K562 (cell line): ENCODE results near the gene RAB3IP. TPM values are rescaled to one million over a fixed set of nuclear protein-coding genes. Genes with fewer than 3 reads are reported as not detected.
A peak's percentile ranks its signal among the peaks of the same experiment; 100 is the strongest.

Experiments used
- CTBP1 ChIP-seq: fragments of 450-650 bp; IDR thresholded peaks from 2 replicates; pipeline ENCODE4 v1.6.1; 2016; ENCODE audit warnings: borderline replicate concordance
- FOS ChIP-seq: IDR thresholded peaks from 3 replicates; pipeline ENCODE4 v1.6.1; 2011; ENCODE audit not compliant: insufficient read length; ENCODE audit errors: extremely low read depth
- FOXA1 ChIP-seq: fragments of 450-650 bp; IDR thresholded peaks from 2 replicates; pipeline ENCODE4 v1.6.1; 2016; ENCODE audit warnings: mild to moderate bottlenecking, borderline replicate concordance
- FOXK2 ChIP-seq, 2 experiments: fragments of 450-650 bp; IDR thresholded peaks in 1 of 2; conservative IDR thresholded peaks in 1 of 2; 2 replicates each; pipeline ENCODE4 v1.6.1; 2016; ENCODE audit warnings: low read depth in 2 of 2, mild to moderate bottlenecking in 1 of 2
- HMG20A ChIP-seq: fragments of 450-650 bp; formaldehyde crosslinking; conservative IDR thresholded peaks from 2 replicates; pipeline ENCODE4 v1.4.0; 2020; ENCODE audit warnings: mild to moderate bottlenecking, mixed read lengths
- JUNB ChIP-seq: fragments of 450-650 bp; formaldehyde crosslinking; conservative IDR thresholded peaks from 2 replicates; pipeline ENCODE4 v1.4.0; 2020; ENCODE audit warnings: mild to moderate bottlenecking
- MAFF ChIP-seq: IDR thresholded peaks from 2 replicates; pipeline ENCODE4 v1.6.1; 2012; ENCODE audit warnings: low read length, improper control_type of control experiment
- MCM7 ChIP-seq, 2 experiments: fragments of 450-650 bp; IDR thresholded peaks; 2 replicates each; pipeline ENCODE4 v1.6.1; 2016 to 2018
- RAD51 ChIP-seq: fragments of 450-650 bp; IDR thresholded peaks from 2 replicates; pipeline ENCODE4 v1.7.1; 2016; ENCODE audit warnings: low read depth, mild to moderate bottlenecking, borderline replicate concordance
- RBBP5 ChIP-seq: fragments of 200-600 bp; sonication (generic); IDR thresholded peaks from 2 replicates; pipeline ENCODE4 v1.6.1; 2012; ENCODE audit warnings: borderline replicate concordance, mild to moderate bottlenecking, low read length, control low read depth, inconsistent platforms; ENCODE audit not compliant: insufficient read depth, poor library complexity, severe bottlenecking
- RBM15 ChIP-seq: fragments of 200-400 bp; formaldehyde crosslinking; IDR thresholded peaks from 2 replicates; pipeline ENCODE4 v1.6.1; 2018; ENCODE audit warnings: mild to moderate bottlenecking, low read length, moderate library complexity; ENCODE audit not compliant: insufficient read depth
- SMARCB1 ChIP-seq: IDR thresholded peaks from 2 replicates; pipeline ENCODE4 v1.6.1; 2011; ENCODE audit warnings: improper control_type of control experiment, low read depth; ENCODE audit not compliant: insufficient read length
- STAT5B ChIP-seq: fragments of 250-450 bp; sonication (Bioruptor Pico); IDR thresholded peaks from 2 replicates; pipeline ENCODE4 v1.8.0; 2021; ENCODE audit warnings: mild to moderate bottlenecking, inconsistent platforms
- TEAD1 ChIP-seq, 2 experiments: fragments of 450-650 bp in 1 of 2; sonication (generic) in 1 of 2; formaldehyde crosslinking; IDR thresholded peaks; 2 replicates each; pipeline versions ENCODE4 v1.4.0 to v1.8.0; 2020 to 2022; ENCODE audit warnings: mild to moderate bottlenecking in 2 of 2, missing genetic modification reagents in 1 of 2
- TGIF2 ChIP-seq: sonication (generic); formaldehyde crosslinking; IDR thresholded peaks from 2 replicates; pipeline ENCODE4 v1.8.1; 2022; ENCODE audit warnings: mild to moderate bottlenecking, missing genetic modification reagents, moderate library complexity
- ZNF41 ChIP-seq: fragments of 250-450 bp; sonication (Bioruptor Pico); conservative IDR thresholded peaks from 2 replicates; pipeline ENCODE4 v1.4.0; 2020; ENCODE audit warnings: mild to moderate bottlenecking
- ZNF699 ChIP-seq: fragments of 250-450 bp; sonication (Bioruptor Pico); IDR thresholded peaks from 2 replicates; pipeline ENCODE4 v1.8.0; 2021; ENCODE audit warnings: mild to moderate bottlenecking, moderate library complexity; ENCODE audit not compliant: insufficient replicate concordance
- ZNF79 ChIP-seq: fragments of 250-450 bp; sonication (Bioruptor Pico); IDR thresholded peaks from 2 replicates; pipeline ENCODE4 v1.4.0; 2020; ENCODE audit warnings: low read depth, mild to moderate bottlenecking, moderate library complexity
- polyA plus RNA-seq, 8 experiments: library from polyadenylated mRNA; depleted of rRNA in 4 of 8; stranded (reverse) in 5 of 8; unstranded in 3 of 8; fragments of >200 nt; fragmentation: Nextera tagmentation in 2 of 8; fragmentation: Illumina TruSeq in 1 of 8; extraction: Ambion mirVana in 2 of 8; extraction: Trizol in 1 of 8; gene quantifications; 2 replicates each; pipeline versions ENCODE4 v1.2.1 to v1.2.3, GENCODE V29; 2011 to 2014; ENCODE audit warnings: inconsistent platforms in 1 of 8, missing spikeins in 1 of 8
- total RNA-seq, 7 experiments: library from RNA; depleted of rRNA in 6 of 7; stranded (reverse); fragments of >200 nt in 6 of 7; fragmentation: Illumina TruSeq in 2 of 7; extraction: Trizol in 2 of 7; gene quantifications; 2 replicates each; pipeline versions ENCODE4 v1.2.1 to v1.2.3, GENCODE V29; 2011 to 2021; ENCODE audit warnings: low replicate concordance in 1 of 7
- TF ChIP-seq, protein P1 (sequence below), 3 experiments: fragments of 200-800 bp in 1 of 3; fragments of 250-450 bp in 1 of 3; fragments of 450-650 bp in 1 of 3; sonication (Bioruptor Pico) in 1 of 3; sonication (Bioruptor generic) in 1 of 3; formaldehyde crosslinking in 1 of 3; IDR thresholded peaks; 2 replicates each; pipeline versions ENCODE4 v1.6.1 to v1.8.0; 2016 to 2022; ENCODE audit warnings: mild to moderate bottlenecking in 2 of 3, missing genetic modification characterization in 2 of 3, missing compliant biosample characterization in 1 of 3, moderate library complexity in 1 of 3
- TF ChIP-seq, protein P2 (sequence below): sonication (generic); formaldehyde crosslinking; IDR thresholded peaks from 2 replicates; pipeline ENCODE4 v1.8.1; 2023; ENCODE audit warnings: mild to moderate bottlenecking, missing genetic modification reagents

Gene RAB3IP
- total and polyA plus RNA-seq, 9 of the 15 experiments (the other 6 are each of a cell fraction or from before 2014, with no cell fraction given): 5.6 to 25.5 (median 11.3) TPM

GRCh38 chr12:69738351-69739286, at the start of gene RAB3IP (continued):
- TF ChIP-seq FOXA1: no peak
- TF ChIP-seq STAT5B (CRISPR knock-in tag): no peak
- TF ChIP-seq ZNF699: no peak
- TF ChIP-seq, protein P1, sequence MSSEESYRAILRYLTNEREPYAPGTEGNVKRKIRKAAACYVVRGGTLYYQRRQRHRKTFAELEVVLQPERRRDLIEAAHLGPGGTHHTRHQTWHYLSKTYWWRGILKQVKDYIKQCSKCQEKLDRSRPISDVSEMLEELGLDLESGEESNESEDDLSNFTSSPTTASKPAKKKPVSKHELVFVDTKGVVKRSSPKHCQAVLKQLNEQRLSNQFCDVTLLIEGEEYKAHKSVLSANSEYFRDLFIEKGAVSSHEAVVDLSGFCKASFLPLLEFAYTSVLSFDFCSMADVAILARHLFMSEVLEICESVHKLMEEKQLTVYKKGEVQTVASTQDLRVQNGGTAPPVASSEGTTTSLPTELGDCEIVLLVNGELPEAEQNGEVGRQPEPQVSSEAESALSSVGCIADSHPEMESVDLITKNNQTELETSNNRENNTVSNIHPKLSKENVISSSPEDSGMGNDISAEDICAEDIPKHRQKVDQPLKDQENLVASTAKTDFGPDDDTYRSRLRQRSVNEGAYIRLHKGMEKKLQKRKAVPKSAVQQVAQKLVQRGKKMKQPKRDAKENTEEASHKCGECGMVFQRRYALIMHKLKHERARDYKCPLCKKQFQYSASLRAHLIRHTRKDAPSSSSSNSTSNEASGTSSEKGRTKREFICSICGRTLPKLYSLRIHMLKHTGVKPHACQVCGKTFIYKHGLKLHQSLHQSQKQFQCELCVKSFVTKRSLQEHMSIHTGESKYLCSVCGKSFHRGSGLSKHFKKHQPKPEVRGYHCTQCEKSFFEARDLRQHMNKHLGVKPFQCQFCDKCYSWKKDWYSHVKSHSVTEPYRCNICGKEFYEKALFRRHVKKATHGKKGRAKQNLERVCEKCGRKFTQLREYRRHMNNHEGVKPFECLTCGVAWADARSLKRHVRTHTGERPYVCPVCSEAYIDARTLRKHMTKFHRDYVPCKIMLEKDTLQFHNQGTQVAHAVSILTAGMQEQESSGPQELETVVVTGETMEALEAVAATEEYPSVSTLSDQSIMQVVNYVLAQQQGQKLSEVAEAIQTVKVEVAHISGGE (CRISPR knock-in tag; IDR thresholded peaks at IDR 0.05): 0 out of 6 replicates have a peak, but pooled peaks of 1 of the 3 experiments have one; percentile 23
- no peak for TF ChIP-seq JUNB (CRISPR knock-in tag)
- TF ChIP-seq RBBP5: peak; percentile 53
- TF ChIP-seq TEAD1 (CRISPR knock-in tag; IDR thresholded peaks at IDR 0.05): peak in 1 of 2 experiments; percentile 39; a peak in 1 of 4 replicates
- no peak for TF ChIP-seq MCM7 (IDR thresholded peaks at IDR 0.05)
- TF ChIP-seq TGIF2 (CRISPR knock-in tag): no peak
- no peak for TF ChIP-seq ZNF41 (CRISPR knock-in tag)
- TF ChIP-seq RBM15: no peak
- TF ChIP-seq FOS: no peak
- no peak for TF ChIP-seq MAFF
- no peak for TF ChIP-seq ZNF79 (CRISPR knock-in tag)
- TF ChIP-seq CTBP1: peak; percentile 55
- TF ChIP-seq, protein P2, sequence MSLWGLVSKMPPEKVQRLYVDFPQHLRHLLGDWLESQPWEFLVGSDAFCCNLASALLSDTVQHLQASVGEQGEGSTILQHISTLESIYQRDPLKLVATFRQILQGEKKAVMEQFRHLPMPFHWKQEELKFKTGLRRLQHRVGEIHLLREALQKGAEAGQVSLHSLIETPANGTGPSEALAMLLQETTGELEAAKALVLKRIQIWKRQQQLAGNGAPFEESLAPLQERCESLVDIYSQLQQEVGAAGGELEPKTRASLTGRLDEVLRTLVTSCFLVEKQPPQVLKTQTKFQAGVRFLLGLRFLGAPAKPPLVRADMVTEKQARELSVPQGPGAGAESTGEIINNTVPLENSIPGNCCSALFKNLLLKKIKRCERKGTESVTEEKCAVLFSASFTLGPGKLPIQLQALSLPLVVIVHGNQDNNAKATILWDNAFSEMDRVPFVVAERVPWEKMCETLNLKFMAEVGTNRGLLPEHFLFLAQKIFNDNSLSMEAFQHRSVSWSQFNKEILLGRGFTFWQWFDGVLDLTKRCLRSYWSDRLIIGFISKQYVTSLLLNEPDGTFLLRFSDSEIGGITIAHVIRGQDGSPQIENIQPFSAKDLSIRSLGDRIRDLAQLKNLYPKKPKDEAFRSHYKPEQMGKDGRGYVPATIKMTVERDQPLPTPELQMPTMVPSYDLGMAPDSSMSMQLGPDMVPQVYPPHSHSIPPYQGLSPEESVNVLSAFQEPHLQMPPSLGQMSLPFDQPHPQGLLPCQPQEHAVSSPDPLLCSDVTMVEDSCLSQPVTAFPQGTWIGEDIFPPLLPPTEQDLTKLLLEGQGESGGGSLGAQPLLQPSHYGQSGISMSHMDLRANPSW: no peak
- TF ChIP-seq FOXK2 (conservative IDR thresholded peaks at IDR 0.05 in 1 of 2, IDR thresholded peaks at IDR 0.05 in 1 of 2; ENCODE audit: low read depth in 2 of 2): no peak
- TF ChIP-seq RAD51: no peak
- no peak for TF ChIP-seq HMG20A
- TF ChIP-seq SMARCB1: no peak
